Omental fat pad (tissue), 4 donors: ENCODE data around the gene FBN1. TPM values are rescaled to one million over a fixed set of nuclear protein-coding genes. Genes with fewer than 3 reads are reported as not detected.

Experiments used
- ATAC-seq: fragments of 150-250 bp; one replicate; pipeline ENCODE4 v1.9.1; 2016; ENCODE audit warnings: mild to moderate bottlenecking, moderate library complexity; ENCODE audit not compliant: low FRiP score
- DNase-seq: peaks from one replicate; pipeline ENCODE4 v3.0.0-alpha.2; 2019; ENCODE audit warnings: low spot score
- CTCF ChIP-seq, 3 donors: fragments of 450-650 bp; IDR thresholded peaks; one replicate each; pipeline ENCODE4 v1.5.1; 2016 to 2017; ENCODE audit warnings: antibody characterized with exemption in 3 of 3, mild to moderate bottlenecking in 3 of 3, moderate library complexity in 2 of 3
- total RNA-seq, 4 donors: library from RNA; depleted of rRNA; stranded (reverse); fragments of >200 nt; gene quantifications; one replicate each; pipeline ENCODE4 v1.1.0, GENCODE V29; 2016

Gene FBN1
- total RNA-seq, 4 donors from 2014 or later = 91.5 to 413 (median 137) TPM

- DNase-seq (no peak), ATAC-seq (no peak)
- no peak for TF ChIP-seq CTCF (IDR thresholded peaks at IDR 0.05)
Measured at GRCh38 chr15:48560321-48561051, 85.0 kb downstream of the FBN1 start.

- DNase-seq = no peak
- peak; percentile 82 for ATAC-seq
- no peak for TF ChIP-seq CTCF (IDR thresholded peaks at IDR 0.05)
Measured at GRCh38 chr15:48559285-48559684, 86.2 kb downstream of the FBN1 start.

GRCh38 chr15:48558226-48558625, 87.3 kb downstream of the FBN1 start:
- DNase-seq (no peak), ATAC-seq (no peak)
- no peak for TF ChIP-seq CTCF (IDR thresholded peaks at IDR 0.05)

GRCh38 chr15:48557335-48557734, 88.2 kb downstream of the FBN1 start:
- no peak for TF ChIP-seq CTCF (IDR thresholded peaks at IDR 0.05)
- peak; percentile 15 for ATAC-seq
- DNase-seq = no peak

GRCh38 chr15:48556159-48556897, 89.2 kb downstream of the FBN1 start:
- no peak for DNase-seq
- no peak for ATAC-seq
- no peak for TF ChIP-seq CTCF (IDR thresholded peaks at IDR 0.05)

- DNase-seq (no peak), ATAC-seq (no peak)
- no peak for TF ChIP-seq CTCF (IDR thresholded peaks at IDR 0.05)
Measured at GRCh38 chr15:48555241-48555881, 90.1 kb downstream of the FBN1 start.
